ENCODE measurements around the gene EIF1B. TPM values are rescaled to one million over a fixed set of nuclear protein-coding genes. Genes with fewer than 3 reads are reported as not detected.

The EIF1B gene
- total RNA-seq, 1 experiment from 2014 or later: 33.6 TPM

- BruUV-seq (replicated peaks): no TSS peak
- Histone ChIP-seq H3K9me2 (ENCODE audit: insufficient read depth) (no peaks in the 10 kb centered on the region), H3K27ac (ENCODE audit: low read depth, low read length) (no peak overlapping the region), H3K9ac (ENCODE audit: low read length) (no peak overlapping the region), H3K4me2 (ENCODE audit: low read length) (no peak overlapping the region), H3K27me3 (ENCODE audit: insufficient read depth, low read length) (no peaks in the 10 kb centered on the region), H3K9me3 (ENCODE audit: control insufficient read depth in 1 of 2, insufficient read depth in 1 of 2, low read depth in 1 of 2, low read length in 2 of 2) (no peaks in the 10 kb centered on the region), H3K36me3 (ENCODE audit: control insufficient read depth in 1 of 2, insufficient read depth in 2 of 2, low read length in 2 of 2) (no peaks in the 10 kb centered on the region), H3K4me3 (replicated peaks in 1 of 2; ENCODE audit: low read depth in 1 of 2, low read length in 2 of 2) (no peak overlapping the region), H3K4me1 (ENCODE audit: control insufficient read depth in 1 of 2, insufficient read depth in 2 of 2, low read length in 2 of 2) (peaks cover 0 to 5% of the 10 kb centered on the region in 2 experiments; a peak in 1 of 4 replicates), H3K79me2 (ENCODE audit: insufficient read depth, low read length) (no peaks in the 10 kb centered on the region), H2AFZ (ENCODE audit: low read depth, low read length, poor library complexity, severe bottlenecking) (no peak overlapping the region), H4K20me1 (ENCODE audit: insufficient read depth) (no peaks in the 10 kb centered on the region)
- ATAC-seq: no peak
- no peak for DNase-seq (ENCODE audit: low read depth, low spot score)
- ChIA-PET CTCF (no interaction called here), POLR2A (no interaction called here), RAD21 (ENCODE audit: low non-redundant PET in 1 of 2, low total read pairs in 2 of 2, uncharacterized antibody in 2 of 2, unreplicated experiment in 2 of 2) (no interaction called here)
- TF ChIP-seq ZNF274 (IDR thresholded peaks at IDR 0.05; ENCODE audit: low read depth, low read length) (no peak), POLR2A (IDR thresholded peaks at IDR 0.05; ENCODE audit: borderline replicate concordance, extremely low read depth, insufficient read depth, insufficient read length) (no peak)
- intact Hi-C loops (cut with micrococcal nuclease): no loop called here
These were observed 9.7 kb upstream of the EIF1B start for GRCh38 chr3:40299721-40300335.

- Histone ChIP-seq H3K9me3 (ENCODE audit: control insufficient read depth in 1 of 2, insufficient read depth in 1 of 2, low read depth in 1 of 2, low read length in 2 of 2) (no peaks in the 10 kb centered on the region), H3K36me3 (ENCODE audit: control insufficient read depth in 1 of 2, insufficient read depth in 2 of 2, low read length in 2 of 2) (no peaks in the 10 kb centered on the region), H3K9ac (ENCODE audit: low read length) (no peak overlapping the region), H3K27ac (ENCODE audit: low read depth, low read length) (no peak overlapping the region), H4K20me1 (ENCODE audit: insufficient read depth) (no peaks in the 10 kb centered on the region), H3K9me2 (ENCODE audit: insufficient read depth) (no peaks in the 10 kb centered on the region), H3K27me3 (ENCODE audit: insufficient read depth, low read length) (no peaks in the 10 kb centered on the region), H3K79me2 (ENCODE audit: insufficient read depth, low read length) (no peaks in the 10 kb centered on the region), H3K4me2 (ENCODE audit: low read length) (no peak overlapping the region), H3K4me3 (replicated peaks in 1 of 2; ENCODE audit: low read depth in 1 of 2, low read length in 2 of 2) (no peak overlapping the region), H3K4me1 (ENCODE audit: control insufficient read depth in 1 of 2, insufficient read depth in 2 of 2, low read length in 2 of 2) (peaks cover 0 to 5% of the 10 kb centered on the region in 2 experiments; a peak in 1 of 4 replicates), H2AFZ (ENCODE audit: low read depth, low read length, poor library complexity, severe bottlenecking) (no peak overlapping the region)
- ChIA-PET RAD21 (ENCODE audit: low non-redundant PET in 1 of 2, low total read pairs in 2 of 2, uncharacterized antibody in 2 of 2, unreplicated experiment in 2 of 2) (no interaction called here), POLR2A (no interaction called here), CTCF (no interaction called here)
- ATAC-seq (no peak), DNase-seq (ENCODE audit: low read depth, low spot score) (no peak)
- intact Hi-C loops (cut with micrococcal nuclease): no loop called here
- no peak for TF ChIP-seq FOSL1 (IDR thresholded peaks at IDR 0.05; ENCODE audit: low read depth)
- TF ChIP-seq POLR2AphosphoS5 (IDR thresholded peaks at IDR 0.05; ENCODE audit: low read depth, low read length): no peak
- no peak for TF ChIP-seq SIN3A (IDR thresholded peaks at IDR 0.05; ENCODE audit: low read depth)
- no peak for TF ChIP-seq CEBPB (IDR thresholded peaks at IDR 0.05; ENCODE audit: low read depth)
- TF ChIP-seq ZNF274 (IDR thresholded peaks at IDR 0.05; ENCODE audit: low read depth, low read length): no peak
- TF ChIP-seq SRF (IDR thresholded peaks at IDR 0.05; ENCODE audit: low read depth): no peak
- TF ChIP-seq YY1 (IDR thresholded peaks at IDR 0.05; ENCODE audit: extremely low read depth, insufficient replicate concordance, low read depth, low read length): no peak
- TF ChIP-seq ZFX (IDR thresholded peaks at IDR 0.05): no peak
- BruUV-seq (replicated peaks): no TSS peak
These were observed 6.7 kb upstream of the EIF1B start for GRCh38 chr3:40302784-40303183.
